Left colon (tissue), 2 donors: ENCODE measurements around the gene PFN1. TPM values are rescaled to one million over a fixed set of nuclear protein-coding genes. Genes with fewer than 3 reads are reported as not detected.

ENCODE experiments used
- ATAC-seq: fragments of 200-7000 bp; cut with Tn5 transposase; one replicate; pipeline ENCODE4 v1.9.1; 2020; ENCODE audit warnings: mild to moderate bottlenecking, moderate library complexity
- DNase-seq, 2 donors: peaks; one replicate each; pipeline ENCODE4 v3.0.0-alpha.2; 2020
- intact Hi-C, 2 donors: fragments of 100-400 bp; cut with DNase I in 1 of 2; cut with micrococcal nuclease in 1 of 2; formaldehyde crosslinking; loops; one replicate each; pipeline versions ENCODE4 v1.11.2 to v1.14.0; 2022; cut with DNase I, micrococcal nuclease
- total RNA-seq, 2 donors: library from RNA; stranded (reverse); fragmentation: NEBNext Ultra II Directional; extraction: Animal tissue kit (Norgen Biotek cat#: 25700); gene quantifications; one replicate each; pipeline ENCODE4 v1.2.1, GENCODE V29; 2021
- donor health status: DM: no; HTN: no; CAD: no.
- donor health status: DM: yes; HTN: yes; CAD: no.

Gene PFN1
- total RNA-seq, 2 donors from 2014 or later = 720 to 812 TPM

GRCh38 chr17:4969551-4970173 lies 21.3 kb upstream of the PFN1 start:
- DNase-seq = no peak
- intact Hi-C loops = no loop called here
- no peak for ATAC-seq

- DNase-seq = no peak
- intact Hi-C loops = no loop called here
- no peak for ATAC-seq
These were observed 20.8 kb upstream of the PFN1 start for GRCh38 chr17:4969047-4969550.

- ATAC-seq = no peak
- no peak for DNase-seq
These were observed 20.2 kb upstream of the PFN1 start for GRCh38 chr17:4968486-4969046.

GRCh38 chr17:4967539-4968485 lies 19.5 kb upstream of the PFN1 start, which contains the start of gene SPAG7:
SPAG7 (minus strand) TSS chr17:4967817; CDS start chr17:4967804, 13 bp downstream.
- intact Hi-C loops = no loop called here

More at GRCh38 chr17:4968486-4969046, 20.2 kb upstream of the PFN1 start:
- intact Hi-C loops = no loop called here

GRCh38 chr17:4966844-4967538 lies 18.7 kb upstream of the PFN1 start:
- peak; percentile 79 for ATAC-seq
- intact Hi-C loops = no loop called here
- peak; percentile 94 to 100 for DNase-seq

More at GRCh38 chr17:4967539-4968485, 19.5 kb upstream of the PFN1 start, which contains the start of gene SPAG7:
- DNase-seq = peak; percentile 92 to 95
- peak; percentile 74 for ATAC-seq

DNA sequence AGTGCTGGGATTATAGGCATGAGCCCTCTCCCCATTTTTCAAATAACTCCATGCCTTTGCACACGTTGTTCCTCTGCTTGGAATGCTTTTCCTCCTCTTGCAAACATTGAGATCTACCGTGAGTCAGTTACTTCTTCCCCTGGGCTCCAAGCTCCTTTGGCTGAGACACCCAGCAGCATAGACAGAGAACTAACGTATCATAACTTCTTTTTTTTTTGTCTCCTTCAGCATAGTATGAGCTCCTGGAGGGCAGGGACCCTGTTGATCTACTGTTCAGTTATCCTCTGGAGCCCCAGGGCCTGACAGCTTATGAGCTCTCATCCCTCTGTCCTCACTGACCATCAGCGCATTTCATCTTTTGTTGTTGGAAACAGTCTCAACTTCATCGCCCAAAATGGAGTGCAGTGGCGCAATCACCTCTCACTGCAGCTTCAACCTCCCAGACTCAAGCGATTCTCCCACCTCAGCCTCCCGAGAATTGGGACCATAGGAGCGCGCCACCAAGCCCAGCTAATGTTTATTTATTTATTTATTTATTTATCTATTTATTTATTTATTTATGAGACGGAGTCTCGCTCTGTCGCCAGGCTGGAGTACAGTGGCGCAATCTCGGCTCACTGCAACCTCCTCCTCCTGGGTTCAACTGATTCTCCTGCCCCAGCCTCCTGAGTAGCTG lies 17.1 kb upstream of the PFN1 start:
- no peak for DNase-seq
- intact Hi-C loops = no loop called here
- ATAC-seq = no peak

GRCh38 chr17:4960279-4960922 lies 12.1 kb upstream of the PFN1 start:
- ATAC-seq (no peak), DNase-seq (no peak)
- intact Hi-C loops = no loop called here

DNA sequence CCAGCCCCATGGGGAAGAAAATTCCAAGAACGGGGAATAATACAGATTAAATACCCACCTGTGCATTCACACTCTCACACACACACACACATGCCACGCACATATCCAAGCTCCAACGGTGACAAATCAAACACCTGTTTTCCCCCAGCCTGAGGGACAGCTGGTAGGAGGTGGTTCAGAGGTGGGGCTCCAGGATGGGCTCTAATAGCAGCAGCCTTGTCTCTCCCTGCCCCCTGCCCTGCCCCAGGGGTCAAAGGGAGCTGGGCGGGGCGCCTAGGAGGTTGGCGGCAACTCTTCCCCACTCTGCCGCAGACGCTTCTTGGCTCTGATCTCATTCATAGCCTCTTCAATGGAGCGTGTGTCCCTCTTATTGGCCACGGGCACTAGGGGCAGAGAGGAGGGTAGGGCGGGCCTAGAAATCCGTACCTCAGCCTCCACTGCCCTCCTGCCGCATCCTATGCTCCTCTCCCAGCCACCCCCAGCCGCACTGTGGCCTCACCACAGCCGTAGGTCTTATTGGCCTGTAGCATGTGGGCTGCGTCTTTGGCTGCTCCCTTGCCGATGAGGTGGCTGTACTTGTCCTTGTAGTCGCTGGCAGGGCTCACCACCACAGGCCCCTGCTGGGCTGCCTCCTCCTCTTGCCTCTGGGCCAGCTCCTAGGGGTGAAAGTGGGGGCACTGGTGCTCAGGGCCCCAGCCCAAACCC lies 11.1 kb upstream of the PFN1 start:
- intact Hi-C loops = no loop called here
- peak; percentile 79 for ATAC-seq
- DNase-seq = no peak

- ATAC-seq = peak; percentile 33
- intact Hi-C loops = no loop called here
- DNase-seq = no peak
These were observed 9.8 kb upstream of the PFN1 start for GRCh38 chr17:4958102-4958501.

DNA sequence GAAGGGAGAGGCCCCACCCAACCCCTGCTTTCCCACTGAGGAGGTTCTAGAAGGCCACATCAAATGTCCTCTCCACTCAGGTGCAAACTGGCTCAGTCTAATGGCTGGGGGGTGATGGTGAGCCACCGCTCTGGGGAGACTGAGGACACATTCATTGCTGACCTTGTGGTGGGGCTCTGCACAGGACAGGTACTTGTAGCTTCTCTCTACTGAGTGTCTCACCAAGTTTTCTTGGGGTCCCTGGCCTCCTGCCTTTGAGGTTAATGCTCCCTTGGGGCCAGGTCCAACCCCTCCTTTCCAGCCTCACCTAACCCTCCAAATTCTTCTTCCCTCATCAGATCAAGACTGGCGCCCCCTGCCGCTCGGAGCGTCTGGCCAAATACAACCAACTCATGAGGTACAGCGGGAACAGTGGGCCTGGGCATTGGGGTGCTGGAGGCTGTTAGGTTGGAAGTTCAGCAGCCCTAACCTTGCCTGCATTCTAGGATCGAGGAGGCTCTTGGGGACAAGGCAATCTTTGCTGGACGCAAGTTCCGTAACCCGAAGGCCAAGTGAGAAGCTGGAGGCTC lies 8.2 kb upstream of the PFN1 start:
- intact Hi-C loops = no loop called here
- DNase-seq = peak in 1 of 2 donors; percentile 57
- no peak for ATAC-seq

DNA sequence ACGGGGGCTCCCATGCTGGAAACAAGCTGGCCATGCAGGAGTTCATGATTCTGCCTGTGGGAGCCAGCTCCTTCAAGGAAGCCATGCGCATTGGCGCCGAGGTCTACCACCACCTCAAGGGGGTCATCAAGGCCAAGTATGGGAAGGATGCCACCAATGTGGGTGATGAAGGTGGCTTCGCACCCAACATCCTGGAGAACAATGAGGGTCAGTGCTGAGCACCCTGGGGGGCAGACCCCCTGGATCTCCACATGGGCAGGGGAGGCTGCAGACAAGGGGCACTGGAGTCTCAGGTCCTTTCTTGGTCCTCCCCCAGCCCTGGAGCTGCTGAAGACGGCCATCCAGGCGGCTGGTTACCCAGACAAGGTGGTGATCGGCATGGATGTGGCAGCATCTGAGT lies 6.8 kb upstream of the PFN1 start:
- intact Hi-C loops = no loop called here
- DNase-seq (no peak), ATAC-seq (no peak)

DNA sequence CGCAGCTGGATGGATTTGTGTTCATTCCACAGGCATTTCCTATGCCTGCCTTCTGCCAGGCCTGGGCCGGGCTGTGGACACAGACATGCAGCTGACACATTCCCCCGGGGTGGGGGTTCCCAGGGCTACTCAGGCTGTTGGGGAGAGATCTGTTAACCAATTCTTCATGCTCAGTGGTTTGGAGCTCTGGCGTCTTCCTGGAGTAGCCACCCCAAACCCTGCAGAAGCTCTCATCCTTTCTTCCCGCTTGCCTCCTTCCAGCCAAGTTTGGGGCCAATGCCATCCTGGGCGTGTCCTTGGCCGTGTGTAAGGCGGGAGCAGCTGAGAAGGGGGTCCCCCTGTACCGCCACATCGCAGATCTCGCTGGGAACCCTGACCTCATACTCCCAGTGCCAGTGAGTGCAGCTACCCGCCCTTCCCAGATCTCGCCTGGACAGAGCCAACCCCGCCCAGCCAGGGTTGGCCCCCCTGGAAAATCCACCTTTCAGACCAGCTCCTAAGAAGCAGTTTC lies 5.2 kb upstream of the PFN1 start:
- ATAC-seq (no peak), DNase-seq (no peak)
- intact Hi-C loops = no loop called here

GRCh38 chr17:4951486-4951885 lies 3.2 kb upstream of the PFN1 start:
- no peak for DNase-seq
- ATAC-seq = no peak
- intact Hi-C loops = no loop called here

DNA sequence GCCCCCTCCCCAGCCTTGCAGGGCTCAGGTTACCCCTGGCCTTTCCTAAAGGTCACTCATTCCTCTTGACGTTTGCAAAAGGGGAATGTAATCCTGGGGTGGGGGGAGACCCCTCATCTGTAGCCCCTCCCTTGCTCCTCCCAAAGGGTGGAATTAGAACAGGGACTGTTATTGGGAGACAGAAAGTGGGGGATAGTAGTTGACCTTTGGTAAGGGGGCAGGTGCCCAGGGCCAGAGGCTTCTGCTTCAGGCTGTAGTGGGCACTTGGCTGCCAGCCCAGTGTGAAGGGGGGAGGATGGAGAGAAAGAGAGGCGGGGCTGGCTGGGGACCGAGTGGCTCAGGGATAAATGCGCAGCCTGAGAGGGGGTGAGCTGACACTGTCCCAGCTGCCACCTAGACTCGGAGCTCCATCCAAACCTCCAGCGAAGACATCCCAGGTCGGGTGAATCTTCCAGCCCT lies 2.4 kb upstream of the PFN1 start, which contains the start of gene ENO3:
ENO3 (plus strand) TSS at position 374 of the 459 bp plus-strand sequence. CDS start 711 bp downstream, outside the sequence.
- intact Hi-C loops = no loop called here
- DNase-seq (peak in 1 of 2 donors; percentile 50), ATAC-seq (no peak)

DNA sequence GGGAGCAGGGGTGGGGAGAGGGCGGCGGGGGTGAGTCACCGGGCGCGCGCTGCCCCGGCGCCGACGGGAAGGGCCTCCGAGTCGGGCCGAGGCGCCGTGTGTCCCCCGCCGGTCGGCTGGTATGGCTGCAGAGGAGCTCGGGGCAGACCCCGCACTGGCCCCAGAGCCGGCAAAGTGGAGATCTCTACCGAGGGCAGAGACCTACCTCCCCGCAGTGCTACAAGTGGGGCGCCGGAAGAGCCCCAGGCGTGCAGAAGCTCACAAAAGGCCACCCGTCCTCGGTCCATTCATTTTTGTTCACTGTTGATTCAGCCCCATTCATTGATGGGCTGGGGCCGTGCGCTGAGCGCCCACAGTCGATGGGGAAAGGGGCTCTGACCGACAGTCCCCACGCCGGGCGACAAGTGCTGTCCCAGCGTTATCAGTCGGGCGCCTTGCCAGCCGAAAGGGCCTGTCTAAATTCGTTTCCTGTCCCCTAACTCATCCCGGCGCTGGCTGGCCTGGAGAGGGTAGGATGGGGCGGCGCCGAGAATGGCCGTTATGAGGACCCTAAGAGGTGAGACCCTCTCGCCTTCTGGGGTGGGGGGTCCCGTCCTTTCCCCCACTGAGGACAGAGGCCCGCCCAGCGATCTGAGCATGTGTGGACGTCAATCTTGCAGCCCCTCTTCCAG lies 1.9 kb upstream of the PFN1 start:
- peak; percentile 74 to 86 for DNase-seq
- ATAC-seq = no peak

More for the DNA sequence above, 1.9 kb upstream of the PFN1 start:
- intact Hi-C loops = no loop called here
